GM15510 (cell line): ENCODE data around the gene FABP7.

Source experiments
- POLR2A ChIP-seq: IDR thresholded peaks from 3 replicates; pipeline ENCODE4 v1.6.1; 2011; ENCODE audit warnings: borderline replicate concordance; ENCODE audit not compliant: insufficient read length; ENCODE audit errors: extremely low read depth

FABP7 gene

GRCh38 chr6:122753000-122753687 is 26.4 kb upstream of the FABP7 start:
- no peak for TF ChIP-seq POLR2A

- no peak for TF ChIP-seq POLR2A
Observed at GRCh38 chr6:122753688-122754056, 25.8 kb upstream of the FABP7 start.

- no peak for TF ChIP-seq POLR2A
Observed at GRCh38 chr6:122754191-122754731, 25.3 kb upstream of the FABP7 start.

- no peak for TF ChIP-seq POLR2A
Observed at GRCh38 chr6:122755901-122756300, 23.6 kb upstream of the FABP7 start.

GRCh38 chr6:122758927-122759334 is 20.6 kb upstream of the FABP7 start:
- no peak for TF ChIP-seq POLR2A

GRCh38 chr6:122760330-122760729 is 19.2 kb upstream of the FABP7 start:
- no peak for TF ChIP-seq POLR2A

- no peak for TF ChIP-seq POLR2A
Observed at GRCh38 chr6:122766256-122766655, 13.3 kb upstream of the FABP7 start.

- TF ChIP-seq POLR2A, result no peak
Observed at GRCh38 chr6:122770835-122771601, 8.5 kb upstream of the FABP7 start.

GRCh38 chr6:122772724-122773415 is 6.6 kb upstream of the FABP7 start:
- TF ChIP-seq POLR2A, result no peak

GRCh38 chr6:122775975-122776374 is 3.5 kb upstream of the FABP7 start:
- no peak for TF ChIP-seq POLR2A

- TF ChIP-seq POLR2A, result no peak
Observed at GRCh38 chr6:122778302-122778701, 1.2 kb upstream of the FABP7 start.

GRCh38 chr6:122778985-122779661 is 393 bp upstream of the FABP7 start:
- no peak for TF ChIP-seq POLR2A

GRCh38 chr6:122780114-122780513 is 598 bp downstream of the FABP7 start:
- no peak for TF ChIP-seq POLR2A

GRCh38 chr6:122781716-122782115 is 2.2 kb downstream of the FABP7 start:
- TF ChIP-seq POLR2A, result no peak

GRCh38 chr6:122783401-122783800 is 3.9 kb downstream of the FABP7 start:
- no peak for TF ChIP-seq POLR2A
